Effector memory CD8-positive, alpha-beta T cell (primary cell): Measurements from ENCODE around the gene OR6B3.
"Not testable (repeated sequence)": the region's sequence is repeated elsewhere in the genome, so short reads cannot be mapped to it uniquely, and the experiment has no call there.

Source experiments
- ATAC-seq: fragments of 150-1000 bp; cut with Tn5 transposase; replicated peaks from 2 replicates; pipeline ENCODE4 v1.10.0; 2021; ENCODE audit warnings: mild to moderate bottlenecking, moderate library complexity
- DNase-seq, 3 experiments: peaks; one replicate each; pipeline ENCODE4 v3.0.0; 2021
- H3K27ac Mint-ChIP-seq, 2 donors: one replicate each; pipeline ENCODE4 v1.8.0; 2022; ENCODE audit warnings: mild to moderate bottlenecking in 2 of 2, mixed read lengths in 2 of 2, moderate library complexity in 2 of 2
- H3K27me3 Mint-ChIP-seq, 2 donors: one replicate each; pipeline ENCODE4 v1.8.0; 2022; ENCODE audit warnings: mixed read lengths in 2 of 2
- H3K36me3 Mint-ChIP-seq: one replicate; pipeline ENCODE4 v1.8.0; 2022; ENCODE audit warnings: mild to moderate bottlenecking, moderate library complexity, mixed read lengths; ENCODE audit not compliant: insufficient read depth
- H3K4me1 Mint-ChIP-seq, 2 donors: one replicate each; pipeline ENCODE4 v1.8.0; 2022; ENCODE audit warnings: low read depth in 2 of 2, mixed read lengths in 2 of 2
- H3K4me3 Mint-ChIP-seq, 2 donors: one replicate each; pipeline ENCODE4 v1.8.0; 2022; ENCODE audit warnings: mild to moderate bottlenecking in 2 of 2, mixed read lengths in 2 of 2, moderate library complexity in 2 of 2
- H3K9me3 Mint-ChIP-seq, 2 donors: one replicate each; pipeline ENCODE4 v1.8.0; 2022; ENCODE audit warnings: mixed read lengths in 2 of 2

OR6B3 gene

GRCh38 chr2:240060977-240061591 lies 7.8 kb upstream of the OR6B3 start:
- H3K4me3 Mint-ChIP-seq = no peak overlapping the region
- no peaks in the 10 kb centered on the region for H3K4me1 Mint-ChIP-seq
- DNase-seq (peak; percentile 36 to 56 (median 46)), ATAC-seq (peak; percentile 69)
- no peak overlapping the region for H3K27ac Mint-ChIP-seq
- H3K36me3 Mint-ChIP-seq = no peaks in the 10 kb centered on the region
- peaks cover 26 to 57% of the 10 kb centered on the region in 2 donors for H3K27me3 Mint-ChIP-seq
- no peaks in the 10 kb centered on the region for H3K9me3 Mint-ChIP-seq

GRCh38 chr2:240056678-240057077 lies 3.4 kb upstream of the OR6B3 start:
- peaks cover 0 to 7% of the 10 kb centered on the region in 2 donors for H3K4me1 Mint-ChIP-seq
- H3K27me3 Mint-ChIP-seq = peaks cover 50 to 78% of the 10 kb centered on the region in 2 donors
- DNase-seq (no peak), ATAC-seq (no peak)
- no peaks in the 10 kb centered on the region for H3K36me3 Mint-ChIP-seq
- H3K9me3 Mint-ChIP-seq = no peaks in the 10 kb centered on the region
- H3K27ac Mint-ChIP-seq = no peak overlapping the region
- H3K4me3 Mint-ChIP-seq = no peak overlapping the region

DNA sequence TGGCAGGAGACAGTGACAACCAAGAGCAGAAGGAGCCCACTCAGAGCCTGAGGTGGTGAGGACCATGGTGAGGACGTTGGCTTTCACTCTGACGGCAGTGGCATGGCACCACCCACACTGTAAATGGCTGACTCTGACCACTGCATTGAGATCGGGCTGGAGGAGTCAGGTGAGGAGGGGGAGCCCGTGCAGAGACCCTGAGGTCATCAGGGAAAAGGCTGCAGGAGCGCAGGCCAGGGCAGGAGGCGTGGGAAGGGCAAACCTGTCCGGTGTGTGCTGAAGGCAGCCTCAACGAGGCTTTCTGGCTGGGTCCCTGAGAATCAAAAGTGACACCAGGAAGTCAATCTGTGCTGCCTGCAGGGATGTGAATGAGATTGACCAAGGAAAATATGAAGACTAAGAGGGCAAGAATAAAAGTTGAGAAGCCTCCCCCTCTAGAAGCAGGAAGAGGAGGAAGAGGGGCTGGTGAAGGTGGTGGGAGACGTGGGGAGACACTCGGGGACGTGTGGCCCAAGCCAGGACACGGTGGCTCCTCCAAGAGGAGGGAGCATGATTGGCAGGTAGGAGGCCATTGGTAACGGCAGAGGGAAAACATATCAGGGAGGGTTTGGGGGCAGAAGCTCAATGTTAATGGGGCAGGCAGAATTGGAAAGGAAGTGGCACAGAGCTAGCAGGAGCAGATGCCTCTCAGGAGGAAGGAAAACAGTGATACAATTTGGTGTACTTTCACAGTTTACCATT lies 2.0 kb upstream of the OR6B3 start:
- Mint-ChIP-seq H3K4me3 (no peak overlapping the region), H3K9me3 (no peaks in the 10 kb centered on the region), H3K27ac (no peak overlapping the region), H3K4me1 (peaks cover 0 to 7% of the 10 kb centered on the region in 2 donors), H3K27me3 (peaks cover 50 to 71% of the 10 kb centered on the region in 2 donors), H3K36me3 (no peaks in the 10 kb centered on the region)
- ATAC-seq (no peak), DNase-seq (no peak)

GRCh38 chr2:240052524-240052923 lies 797 bp downstream of the OR6B3 start:
- DNase-seq = no peak

DNA sequence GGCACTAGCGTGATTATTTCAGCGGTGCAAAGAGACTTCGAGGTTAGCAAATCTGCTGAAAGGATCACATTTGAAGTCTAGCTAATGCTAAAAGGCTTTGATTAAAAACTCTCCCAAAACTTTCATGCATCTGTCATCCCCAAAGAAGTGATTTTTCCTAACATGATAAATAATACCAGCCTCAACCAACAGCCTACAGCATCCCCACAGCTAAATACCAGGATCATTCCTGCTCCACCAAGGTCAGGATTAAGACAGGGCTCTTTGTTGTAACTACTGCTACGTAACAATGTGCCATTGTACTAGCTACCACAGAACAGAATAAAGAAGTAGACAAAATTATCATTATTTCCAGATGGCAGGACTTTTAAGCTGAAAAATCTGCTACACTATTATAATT lies 1.6 kb downstream of the OR6B3 start:
- no peak overlapping the region for H3K4me3 Mint-ChIP-seq
- ATAC-seq (no peak), DNase-seq (no peak)
- H3K27ac Mint-ChIP-seq = no peak overlapping the region
- no peaks in the 10 kb centered on the region for H3K9me3 Mint-ChIP-seq
- H3K27me3 Mint-ChIP-seq = peaks cover 62 to 65% of the 10 kb centered on the region in 2 donors
- H3K36me3 Mint-ChIP-seq = no peaks in the 10 kb centered on the region
- peaks cover 0 to 7% of the 10 kb centered on the region in 2 donors for H3K4me1 Mint-ChIP-seq

More at GRCh38 chr2:240052524-240052923, 797 bp downstream of the OR6B3 start:
- H3K4me1 Mint-ChIP-seq = peaks cover 0 to 7% of the 10 kb centered on the region in 2 donors
- no peak for ATAC-seq
- peaks cover 58 to 65% of the 10 kb centered on the region in 2 donors for H3K27me3 Mint-ChIP-seq
- H3K4me3 Mint-ChIP-seq = no peak overlapping the region
- no peak overlapping the region for H3K27ac Mint-ChIP-seq
- no peaks in the 10 kb centered on the region for H3K36me3 Mint-ChIP-seq
- no peaks in the 10 kb centered on the region for H3K9me3 Mint-ChIP-seq

DNA sequence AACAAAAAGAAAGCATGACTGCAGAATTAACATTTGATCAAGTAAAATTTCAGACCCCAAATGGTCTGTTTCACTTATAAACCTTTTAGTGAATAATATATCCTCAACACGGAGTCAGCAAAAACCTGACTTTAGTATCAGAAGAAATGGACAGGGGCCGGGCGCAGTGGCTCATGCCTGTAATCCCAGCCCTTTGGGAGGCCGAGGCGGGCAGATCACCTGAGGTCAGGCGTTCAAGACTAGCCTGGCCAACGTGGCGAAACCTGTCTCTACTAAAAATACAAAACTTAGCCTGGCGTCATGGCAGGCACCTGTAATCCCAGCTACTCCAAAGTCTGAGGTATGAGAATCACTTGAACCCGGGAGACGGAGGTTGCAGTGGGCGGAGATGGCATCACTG lies 3.0 kb downstream of the OR6B3 start:
- ATAC-seq = no peak
- Mint-ChIP-seq H3K4me1 (peaks cover 0 to 3% of the 10 kb centered on the region in 2 donors), H3K9me3 (no peaks in the 10 kb centered on the region), H3K36me3 (no peaks in the 10 kb centered on the region), H3K4me3 (no peak overlapping the region), H3K27ac (no peak overlapping the region), H3K27me3 (peaks cover 59 to 65% of the 10 kb centered on the region in 2 donors)
- DNase-seq = no peak

DNA sequence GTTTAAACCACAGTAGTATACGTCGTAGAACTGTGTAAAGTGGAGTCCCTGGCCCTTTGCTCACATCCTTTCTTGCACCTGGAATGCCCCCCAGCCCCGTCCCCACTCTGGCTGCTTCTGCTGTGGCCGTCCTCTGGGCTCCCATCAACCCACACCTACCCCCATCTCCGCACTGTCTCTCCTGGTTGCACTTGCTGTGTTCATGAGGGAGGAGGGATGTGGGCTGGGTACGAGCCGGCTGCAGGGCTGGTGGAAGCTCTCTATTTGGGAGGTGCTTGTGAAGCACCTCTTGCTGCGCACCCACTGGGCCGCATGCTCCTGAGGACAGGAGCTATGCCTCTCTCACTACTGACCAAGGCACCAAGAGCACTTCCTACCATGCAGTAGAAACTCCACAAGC lies 5.1 kb downstream of the OR6B3 start:
- H3K4me1 Mint-ChIP-seq = no peaks in the 10 kb centered on the region
- peaks cover 57 to 63% of the 10 kb centered on the region in 2 donors for H3K27me3 Mint-ChIP-seq
- no peak overlapping the region for H3K4me3 Mint-ChIP-seq
- DNase-seq (no peak), ATAC-seq (no peak)
- H3K36me3 Mint-ChIP-seq = no peaks in the 10 kb centered on the region
- H3K9me3 Mint-ChIP-seq = no peaks in the 10 kb centered on the region
- H3K27ac Mint-ChIP-seq = no peak overlapping the region

DNA sequence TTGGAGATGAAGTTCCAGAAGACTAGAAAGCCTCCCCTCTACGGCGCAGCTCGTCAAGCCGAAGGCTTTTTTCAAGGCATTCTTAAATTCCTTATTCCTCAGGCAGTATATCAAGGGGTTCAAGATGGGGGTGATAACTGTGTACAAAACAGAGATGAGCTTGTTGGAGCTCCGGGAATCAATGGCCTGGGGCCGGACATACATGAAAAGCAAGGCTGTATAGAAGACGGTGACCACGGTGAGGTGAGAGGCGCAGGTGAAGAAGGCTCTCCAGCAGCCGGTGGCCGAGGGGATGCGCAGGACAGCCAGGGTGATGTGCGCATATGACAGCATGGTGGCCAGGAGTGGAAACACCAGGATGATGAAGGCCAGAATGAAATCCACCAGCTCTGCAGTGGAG lies 8.2 kb downstream of the OR6B3 start:
- Mint-ChIP-seq H3K4me3 (no peak overlapping the region), H3K27ac (no peak overlapping the region), H3K27me3 (peaks cover 57 to 65% of the 10 kb centered on the region in 2 donors), H3K4me1 (no peaks in the 10 kb centered on the region), H3K36me3 (no peaks in the 10 kb centered on the region), H3K9me3 (no peaks in the 10 kb centered on the region)
- DNase-seq (no peak), ATAC-seq (no peak)

DNA sequence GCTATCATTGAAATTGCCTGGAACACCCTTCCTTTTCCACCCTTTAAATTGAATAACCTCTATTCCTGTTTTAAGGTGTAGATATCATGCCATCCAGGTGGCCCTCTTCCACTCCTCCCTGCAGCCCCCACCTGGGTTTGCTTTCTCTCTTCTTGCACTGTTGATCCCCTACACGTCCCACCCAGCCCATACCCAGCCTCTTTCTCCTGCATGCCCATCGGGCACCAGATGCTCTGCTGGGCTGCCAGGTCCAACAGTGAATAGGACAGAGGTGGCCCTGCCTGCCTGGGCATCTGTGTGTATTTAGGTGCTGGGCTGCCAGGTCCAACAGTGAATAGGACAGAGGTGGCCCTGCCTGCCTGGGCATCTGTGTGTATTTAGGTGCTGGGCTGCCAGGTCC lies 9.2 kb downstream of the OR6B3 start:
- H3K4me3 Mint-ChIP-seq, DNase-seq, H3K27ac Mint-ChIP-seq, ATAC-seq, H3K9me3 Mint-ChIP-seq, H3K36me3 Mint-ChIP-seq, H3K4me1 Mint-ChIP-seq: not testable (repeated sequence)
- peaks cover 57 to 64% of the 10 kb centered on the region in 2 donors for H3K27me3 Mint-ChIP-seq

DNA sequence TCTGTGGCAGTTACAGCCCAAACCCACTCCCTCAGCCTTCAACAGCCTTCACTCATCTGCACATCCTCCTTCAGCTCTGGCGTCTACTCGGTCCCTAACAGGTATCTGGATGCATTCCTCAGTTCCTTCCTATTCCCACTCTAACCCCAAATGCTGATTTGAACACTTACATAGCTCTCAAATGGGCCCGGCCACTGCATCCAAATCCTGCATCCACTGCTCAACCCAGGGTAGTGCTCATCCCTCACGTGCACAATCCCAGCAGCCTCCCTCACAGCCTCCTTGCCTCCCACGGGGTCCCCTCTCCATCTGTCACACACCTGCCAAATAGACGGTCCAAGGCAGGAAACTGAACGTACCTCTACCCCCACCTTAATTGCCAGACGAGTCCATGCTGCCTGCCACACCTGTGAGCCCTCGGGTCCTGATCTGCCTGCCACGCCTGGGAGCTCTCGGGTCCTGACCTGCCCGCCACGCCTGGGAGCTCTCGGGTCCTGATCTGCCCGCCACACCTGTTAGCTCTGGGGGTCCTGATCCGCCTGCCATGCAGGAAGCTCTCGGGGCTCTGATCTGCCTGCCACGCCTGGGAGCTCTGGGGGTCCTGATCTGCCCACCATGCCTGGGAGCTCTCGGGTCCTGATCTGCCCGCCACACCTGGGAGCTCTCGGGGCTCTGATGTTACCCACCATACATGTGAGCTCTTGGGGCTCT lies 9.9 kb downstream of the OR6B3 start:
- H3K4me3 Mint-ChIP-seq = no peak overlapping the region
- no peak for ATAC-seq
- no peak overlapping the region for H3K27ac Mint-ChIP-seq
- H3K4me1 Mint-ChIP-seq = no peaks in the 10 kb centered on the region
- H3K9me3 Mint-ChIP-seq = no peaks in the 10 kb centered on the region
- H3K27me3 Mint-ChIP-seq = peaks cover 51 to 57% of the 10 kb centered on the region in 2 donors
- no peak for DNase-seq
- H3K36me3 Mint-ChIP-seq = no peaks in the 10 kb centered on the region

DNA sequence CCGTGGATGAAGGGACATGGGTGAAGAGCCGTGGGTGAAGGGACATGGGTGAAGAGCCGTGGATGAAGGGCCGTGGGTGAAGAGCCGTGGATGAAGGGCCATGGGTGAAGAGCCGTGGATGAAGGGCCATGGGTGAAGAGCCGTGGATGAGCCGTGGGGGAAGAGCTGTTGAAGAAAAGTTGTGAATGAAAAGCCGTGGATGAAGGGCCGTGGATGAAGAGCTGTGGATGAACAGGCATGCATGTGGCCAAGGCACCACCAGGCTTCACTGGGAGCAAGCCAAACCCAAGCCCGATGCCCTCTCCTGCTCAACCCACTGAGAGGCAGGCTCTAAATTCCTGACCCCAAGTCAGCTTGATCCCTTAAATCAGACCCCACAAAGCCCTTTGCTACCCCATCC lies 10.6 kb downstream of the OR6B3 start:
- DNase-seq (no peak), ATAC-seq (no peak)
- H3K27me3 Mint-ChIP-seq = peaks cover 45 to 53% of the 10 kb centered on the region in 2 donors
- H3K4me3 Mint-ChIP-seq = no peak overlapping the region
- no peaks in the 10 kb centered on the region for H3K4me1 Mint-ChIP-seq
- no peaks in the 10 kb centered on the region for H3K36me3 Mint-ChIP-seq
- H3K27ac Mint-ChIP-seq = no peak overlapping the region
- no peaks in the 10 kb centered on the region for H3K9me3 Mint-ChIP-seq

DNA sequence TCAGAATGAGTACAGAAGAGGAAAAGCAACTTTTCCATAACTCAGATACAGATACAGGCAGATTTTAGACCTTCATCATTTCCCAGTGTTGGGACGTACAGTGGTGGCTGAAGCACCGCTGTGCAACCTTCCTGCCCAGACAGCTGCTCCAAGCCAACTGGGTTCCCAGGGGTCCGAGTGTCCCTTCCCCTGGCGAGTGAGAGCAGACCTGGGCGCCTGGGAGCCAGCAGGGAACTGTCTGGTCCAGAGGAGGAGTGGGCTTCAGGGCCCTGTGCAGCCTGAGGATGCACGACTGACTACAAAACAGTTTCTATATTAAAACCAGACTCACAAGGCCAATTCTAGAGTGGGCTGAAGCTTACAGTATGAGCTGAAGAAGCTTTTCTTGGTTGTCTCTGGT lies 12.0 kb downstream of the OR6B3 start:
- Mint-ChIP-seq H3K9me3 (no peaks in the 10 kb centered on the region), H3K27me3 (peaks cover 36 to 48% of the 10 kb centered on the region in 2 donors), H3K4me3 (no peak overlapping the region), H3K4me1 (no peaks in the 10 kb centered on the region), H3K36me3 (no peaks in the 10 kb centered on the region), H3K27ac (no peak overlapping the region)
- DNase-seq (no peak), ATAC-seq (no peak)

- no peak overlapping the region for H3K4me3 Mint-ChIP-seq
- H3K27ac Mint-ChIP-seq = no peak overlapping the region
- H3K36me3 Mint-ChIP-seq = no peaks in the 10 kb centered on the region
- DNase-seq = no peak
- no peaks in the 10 kb centered on the region for H3K4me1 Mint-ChIP-seq
- no peaks in the 10 kb centered on the region for H3K9me3 Mint-ChIP-seq
- no peak for ATAC-seq
- H3K27me3 Mint-ChIP-seq = peaks cover 33 to 41% of the 10 kb centered on the region in 2 donors
Observed at GRCh38 chr2:240037358-240037757, 16.0 kb downstream of the OR6B3 start.

GRCh38 chr2:240033330-240033678 lies 20.0 kb downstream of the OR6B3 start:
- Mint-ChIP-seq H3K4me3 (no peak overlapping the region), H3K9me3 (no peaks in the 10 kb centered on the region), H3K27me3 (peaks cover 43 to 67% of the 10 kb centered on the region in 2 donors), H3K27ac (peak overlapping the region in 1 of 2 donors; percentile 49), H3K4me1 (no peaks in the 10 kb centered on the region), H3K36me3 (no peaks in the 10 kb centered on the region)
- no peak for DNase-seq
- no peak for ATAC-seq
